GM12892 (cell line): ENCODE results near the gene CWC15.

ENCODE experiments used
- POLR2A ChIP-seq: IDR thresholded peaks from 2 replicates; pipeline ENCODE4 v1.6.1; 2011; ENCODE audit warnings: low read depth, low read length, control low read depth
- POLR2AphosphoS5 ChIP-seq: IDR thresholded peaks from 2 replicates; pipeline ENCODE4 v1.6.1; 2011; ENCODE audit warnings: low read depth, low read length, control low read depth

DNA sequence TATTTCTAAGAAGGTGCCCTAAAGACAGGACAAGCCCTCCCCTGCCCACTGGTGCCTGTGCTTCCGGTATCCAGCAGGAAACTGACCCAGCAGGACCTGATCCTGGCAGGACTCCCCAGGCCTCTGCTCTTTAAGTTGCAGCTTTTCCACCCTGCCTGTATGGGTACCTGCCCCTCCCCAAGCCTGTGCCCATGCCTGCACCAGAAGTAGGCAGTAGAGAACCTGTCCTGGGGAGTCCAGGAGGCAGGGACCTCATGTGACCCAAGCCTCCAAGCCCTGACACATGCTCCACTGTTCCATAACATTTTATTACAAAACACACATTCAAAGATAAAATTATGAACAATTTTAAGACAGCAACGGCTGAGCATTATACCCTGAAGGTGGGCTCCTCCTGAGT lies 14.2 kb downstream of the CWC15 start:
- TF ChIP-seq POLR2A: no peak
- TF ChIP-seq POLR2AphosphoS5: no peak
